AG04450 (cell line): Measurements from ENCODE around the gene NOC2L. TPM values are rescaled to one million over a fixed set of nuclear protein-coding genes. Genes with fewer than 3 reads are reported as not detected.

Experiments
- CTCF ChIA-PET: fragments of 300-600, 350-600 bp; formaldehyde crosslinking; extraction: SDS; loops from one replicate; lab custom pipeline; 2022; ENCODE audit warnings: antibody characterized with exemption, inconsistent platforms; lab: Charles Lee
- POLR2A ChIA-PET: fragments of 350-600 bp; formaldehyde crosslinking; extraction: SDS; loops from one replicate; lab custom pipeline; 2021; ENCODE audit warnings: antibody characterized with exemption, inconsistent platforms; lab: Yijun Ruan, JAX
- DNase-seq: peaks from one replicate; pipeline ENCODE4 v3.0.0-alpha.2; 2011; ENCODE audit warnings: low read depth, low spot score
- H3K27ac ChIP-seq: one replicate; pipeline ENCODE4 v1.5.1; 2012; ENCODE audit warnings: low read depth, low read length, control low read depth
- H3K27me3 ChIP-seq: one replicate; pipeline ENCODE4 v1.6.0; 2012; ENCODE audit warnings: low read length; ENCODE audit not compliant: control insufficient read depth, insufficient read depth
- H3K4me3 ChIP-seq: 2 replicates; pipeline ENCODE4 v1.5.1; 2011; ENCODE audit warnings: mild to moderate bottlenecking, low read depth, low read length, control low read depth
- H3K9me3 ChIP-seq: 2 replicates; pipeline ENCODE4 v1.5.1; 2012; ENCODE audit warnings: low read length; ENCODE audit not compliant: control insufficient read depth, insufficient read depth
- polyA plus RNA-seq: library from polyadenylated mRNA; depleted of rRNA; stranded (reverse); fragments of >200 nt; gene quantifications from 2 replicates; pipeline ENCODE4 v1.2.3, GENCODE V29; 2011
- TF ChIP-seq, protein P1 (sequence below): IDR thresholded peaks from 2 replicates; pipeline ENCODE4 v1.5.1; 2011; ENCODE audit warnings: low read depth, low read length, control low read depth, inconsistent platforms

Gene NOC2L
- polyA plus RNA-seq, 1 experiment, result 36.1 TPM

- peaks cover 4% of the 10 kb centered on the region; the same call in 1 of the 2 replicates for H3K9me3 ChIP-seq
- TF ChIP-seq, protein P1, sequence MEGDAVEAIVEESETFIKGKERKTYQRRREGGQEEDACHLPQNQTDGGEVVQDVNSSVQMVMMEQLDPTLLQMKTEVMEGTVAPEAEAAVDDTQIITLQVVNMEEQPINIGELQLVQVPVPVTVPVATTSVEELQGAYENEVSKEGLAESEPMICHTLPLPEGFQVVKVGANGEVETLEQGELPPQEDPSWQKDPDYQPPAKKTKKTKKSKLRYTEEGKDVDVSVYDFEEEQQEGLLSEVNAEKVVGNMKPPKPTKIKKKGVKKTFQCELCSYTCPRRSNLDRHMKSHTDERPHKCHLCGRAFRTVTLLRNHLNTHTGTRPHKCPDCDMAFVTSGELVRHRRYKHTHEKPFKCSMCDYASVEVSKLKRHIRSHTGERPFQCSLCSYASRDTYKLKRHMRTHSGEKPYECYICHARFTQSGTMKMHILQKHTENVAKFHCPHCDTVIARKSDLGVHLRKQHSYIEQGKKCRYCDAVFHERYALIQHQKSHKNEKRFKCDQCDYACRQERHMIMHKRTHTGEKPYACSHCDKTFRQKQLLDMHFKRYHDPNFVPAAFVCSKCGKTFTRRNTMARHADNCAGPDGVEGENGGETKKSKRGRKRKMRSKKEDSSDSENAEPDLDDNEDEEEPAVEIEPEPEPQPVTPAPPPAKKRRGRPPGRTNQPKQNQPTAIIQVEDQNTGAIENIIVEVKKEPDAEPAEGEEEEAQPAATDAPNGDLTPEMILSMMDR, result no peak
- no peak overlapping the region for H3K4me3 ChIP-seq
- ChIA-PET POLR2A (no interaction called here), CTCF (no interaction called here)
- no peak for DNase-seq
- no peak overlapping the region for H3K27ac ChIP-seq
- no peaks in the 10 kb centered on the region for H3K27me3 ChIP-seq
These were observed 3.6 kb upstream of the NOC2L start for GRCh38 chr1:962381-963300.

DNA sequence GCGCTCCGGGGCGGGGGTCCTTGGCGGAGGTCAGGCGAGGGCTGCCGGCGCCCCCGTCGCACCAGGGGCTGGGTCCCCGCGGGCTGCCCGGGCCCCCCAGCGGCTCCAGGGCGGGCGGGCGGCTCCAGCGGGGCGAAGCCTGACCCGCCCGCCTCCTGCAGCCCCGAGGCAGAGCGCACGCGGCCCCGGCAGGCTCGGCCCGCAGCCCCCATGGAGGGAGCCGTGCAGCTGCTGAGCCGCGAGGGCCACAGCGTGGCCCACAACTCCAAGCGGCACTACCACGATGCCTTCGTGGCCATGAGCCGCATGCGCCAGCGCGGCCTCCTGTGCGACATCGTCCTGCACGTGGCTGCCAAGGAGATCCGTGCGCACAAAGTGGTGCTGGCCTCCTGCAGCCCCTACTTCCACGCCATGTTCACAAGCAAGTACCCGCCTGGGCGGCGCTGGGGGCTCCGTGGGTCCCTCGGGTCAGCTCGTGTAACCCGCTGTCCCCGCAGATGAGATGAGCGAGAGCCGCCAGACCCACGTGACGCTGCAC, 2.1 kb upstream of the NOC2L start:
- DNase-seq, result no peak
- POLR2A ChIA-PET, result interaction anchor here (0.8 kb wide), 1 partner anchor 12 kb away, joined by 3 read pairs; no protein-coding TSS in a partner anchor
- TF ChIP-seq, protein P1, result no peak
- Histone ChIP-seq H3K9me3 (peaks cover 4% of the 10 kb centered on the region; the same call in 1 of the 2 replicates), H3K27ac (no peak overlapping the region), H3K4me3 (peak overlapping the region; percentile 65), H3K27me3 (no peaks in the 10 kb centered on the region)
- CTCF ChIA-PET, result no interaction called here

GRCh38 chr1:960363-961131, 1.5 kb upstream of the NOC2L start, which contains the start of gene KLHL17:
Gene KLHL17, plus strand, starts transcription at chr1:960584. Its CDS starts 110 bp downstream, at chr1:960694.
- TF ChIP-seq, protein P1, result no peak
- POLR2A ChIA-PET, result interaction anchor here (0.8 kb wide), 1 partner anchor 12 kb away, joined by 3 read pairs; no protein-coding TSS in a partner anchor
- H3K9me3 ChIP-seq, result peaks cover 4% of the 10 kb centered on the region; the same call in 1 of the 2 replicates
- H3K27ac ChIP-seq, result no peak within 1 kb of the TSS
- H3K4me3 ChIP-seq, result peak within 1 kb of the TSS; percentile 65
- H3K27me3 ChIP-seq, result no peaks in the 10 kb centered on the region
- DNase-seq, result no peak
- CTCF ChIA-PET, result no interaction called here

GRCh38 chr1:959731-960362, 791 bp upstream of the NOC2L start:
- H3K27me3 ChIP-seq, result no peaks in the 10 kb centered on the region
- POLR2A ChIA-PET, result no interaction called here

More at GRCh38 chr1:959731-960362, 791 bp upstream of the NOC2L start:
- TF ChIP-seq, protein P1, result no peak
- CTCF ChIA-PET, result interaction anchor here (1.3 kb wide), 1 partner anchor 24 kb away, joined by 4 read pairs; no protein-coding TSS in a partner anchor
- DNase-seq, result no peak
- Histone ChIP-seq H3K9me3 (peaks cover 4% of the 10 kb centered on the region; the same call in 1 of the 2 replicates), H3K27ac (no peak overlapping the region), H3K4me3 (peak overlapping the region; percentile 65)
